Measurements from ENCODE around the gene USP44. TPM values are rescaled to one million over a fixed set of nuclear protein-coding genes. Genes with fewer than 3 reads are reported as not detected.

The USP44 gene
- total RNA-seq, result 1 to 10 TPM in 1 of 2 donors, under 1 TPM in 1; 0.54 to 2.5 TPM

DNA sequence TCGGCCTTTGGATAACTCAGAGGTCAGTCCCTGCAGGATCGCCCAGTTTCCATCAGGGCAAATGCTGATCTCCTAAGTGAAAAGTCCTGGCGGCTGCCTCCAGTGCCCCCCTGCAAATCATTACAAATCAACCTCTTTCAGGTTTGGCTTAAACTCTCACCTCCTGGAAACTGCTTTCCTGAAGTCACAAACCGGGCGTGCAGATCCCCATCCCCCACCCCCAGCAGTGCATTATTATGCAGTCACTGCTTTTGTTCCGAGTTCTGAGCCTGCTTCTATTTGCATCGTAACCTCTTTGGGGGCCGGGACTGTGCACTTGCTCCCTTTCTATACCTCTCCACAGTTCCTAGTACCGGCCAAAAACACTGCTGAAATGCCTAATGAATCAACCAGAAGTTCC, at the start of gene USP44:
Gene USP44, minus strand, starts transcription at position 172 of the 400 bp plus-strand sequence. CDS start 17,220 bp downstream, outside the sequence.
- Histone ChIP-seq H3K4me1 (ENCODE audit: control insufficient read depth in 1 of 2, low read depth in 2 of 2) (peaks cover 0 to 9% of the 10 kb centered on the region in 2 donors), H3K4me3 (no peak within 1 kb of the TSS), H3K27me3 (replicated peaks; ENCODE audit: insufficient read depth) (no peaks in the 10 kb centered on the region), H3K9me3 (no peaks in the 10 kb centered on the region), H3K36me3 (no peaks in the 10 kb centered on the region), H3K27ac (no peak within 1 kb of the TSS)
- no peak for TF ChIP-seq CTCF (IDR thresholded peaks at IDR 0.05)
- no peak for ATAC-seq (ENCODE audit: insufficient number of reproducible peaks, low FRiP score, low read depth)
- DNase-seq (ENCODE audit: low spot score), result no peak

- H3K4me3 ChIP-seq, result no peak overlapping the region
- H3K27ac ChIP-seq, result no peak overlapping the region
- H3K9me3 ChIP-seq, result no peaks in the 10 kb centered on the region
- ATAC-seq (ENCODE audit: insufficient number of reproducible peaks, low FRiP score, low read depth) (no peak), DNase-seq (ENCODE audit: low spot score) (no peak)
- peaks cover 2 to 15% of the 10 kb centered on the region in 2 donors for H3K4me1 ChIP-seq (ENCODE audit: control insufficient read depth in 1 of 2, low read depth in 2 of 2)
- H3K27me3 ChIP-seq (replicated peaks; ENCODE audit: insufficient read depth), result no peaks in the 10 kb centered on the region
- no peak for TF ChIP-seq CTCF (IDR thresholded peaks at IDR 0.05)
- H3K36me3 ChIP-seq, result no peaks in the 10 kb centered on the region
Measured at GRCh38 chr12:95600567-95600966, 49.3 kb upstream of the USP44 start.

GRCh38 chr12:95599880-95600279, 48.6 kb upstream of the USP44 start:
- no peak overlapping the region for H3K27ac ChIP-seq
- no peak for ATAC-seq (ENCODE audit: insufficient number of reproducible peaks, low FRiP score, low read depth)

GRCh38 chr12:95594136-95594535, 42.9 kb upstream of the USP44 start:
- no peaks in the 10 kb centered on the region for H3K9me3 ChIP-seq
- no peak for ATAC-seq (ENCODE audit: insufficient number of reproducible peaks, low FRiP score, low read depth)
- TF ChIP-seq CTCF (IDR thresholded peaks at IDR 0.05), result no peak

More at GRCh38 chr12:95599880-95600279, 48.6 kb upstream of the USP44 start:
- no peak overlapping the region for H3K4me3 ChIP-seq
- peaks cover 0 to 9% of the 10 kb centered on the region in 2 donors for H3K4me1 ChIP-seq (ENCODE audit: control insufficient read depth in 1 of 2, low read depth in 2 of 2)
- no peak for TF ChIP-seq CTCF (IDR thresholded peaks at IDR 0.05)
- H3K27me3 ChIP-seq (replicated peaks; ENCODE audit: insufficient read depth), result no peaks in the 10 kb centered on the region
- no peaks in the 10 kb centered on the region for H3K36me3 ChIP-seq
- DNase-seq (ENCODE audit: low spot score), result no peak
- H3K9me3 ChIP-seq, result no peaks in the 10 kb centered on the region

GRCh38 chr12:95593266-95593871, 42.1 kb upstream of the USP44 start:
- no peak overlapping the region for H3K4me3 ChIP-seq
- ATAC-seq (ENCODE audit: insufficient number of reproducible peaks, low FRiP score, low read depth), result no peak
- no peak overlapping the region for H3K27ac ChIP-seq
- no peak for DNase-seq (ENCODE audit: low spot score)
- no peak for TF ChIP-seq CTCF (IDR thresholded peaks at IDR 0.05)
- H3K36me3 ChIP-seq, result no peaks in the 10 kb centered on the region
- H3K27me3 ChIP-seq (replicated peaks; ENCODE audit: insufficient read depth), result no peaks in the 10 kb centered on the region
- peaks cover 0 to 12% of the 10 kb centered on the region in 2 donors for H3K4me1 ChIP-seq (ENCODE audit: control insufficient read depth in 1 of 2, low read depth in 2 of 2)
- H3K9me3 ChIP-seq, result no peaks in the 10 kb centered on the region

More at GRCh38 chr12:95594136-95594535, 42.9 kb upstream of the USP44 start:
- Histone ChIP-seq H3K27me3 (replicated peaks; ENCODE audit: insufficient read depth) (no peaks in the 10 kb centered on the region), H3K4me1 (ENCODE audit: control insufficient read depth in 1 of 2, low read depth in 2 of 2) (peaks cover 0 to 12% of the 10 kb centered on the region in 2 donors), H3K4me3 (no peak overlapping the region), H3K36me3 (no peaks in the 10 kb centered on the region), H3K27ac (no peak overlapping the region)
- DNase-seq (ENCODE audit: low spot score), result no peak

Measured in thoracic aorta (tissue), 2 donors.